ENCODE data around the gene PHLDB3. TPM values are rescaled to one million over a fixed set of nuclear protein-coding genes. Genes with fewer than 3 reads are reported as not detected.

PHLDB3 gene
- total and polyA plus RNA-seq, 2 donors (not counting 3 experiments of a cell fraction or from before 2014, with no cell fraction given): 5.5 to 12.0 TPM

- no peak overlapping the region for H3K4me3 ChIP-seq (replicated peaks in 1 of 3; ENCODE audit: insufficient read depth in 1 of 3, low read depth in 1 of 3, low read length in 3 of 3)
- dilution Hi-C loops (cut with MboI; ENCODE audit: extremely low pct_ligation_motif_present, low sequenced_read_pairs): no loop called here
- H3K9me3 ChIP-seq (replicated peaks; ENCODE audit: control insufficient read depth, insufficient read depth, low read length): no peaks in the 10 kb centered on the region
- no peaks in the 10 kb centered on the region for H3K27me3 ChIP-seq (ENCODE audit: control insufficient read depth in 2 of 2, insufficient read depth in 2 of 2, low read length in 2 of 2)
- ChIA-PET CTCF (interaction anchor here (1.0 to 1.5 kb wide), 2 partner anchors 69 to 70 kb away, joined by 3 to 13 read pairs; no protein-coding TSS in a partner anchor), POLR2A (no interaction called here)
- no peak for TF ChIP-seq POLR2AphosphoS5 (IDR thresholded peaks at IDR 0.05; ENCODE audit: insufficient read depth, low read depth, low read length)
- no peak for TF ChIP-seq MAX (IDR thresholded peaks at IDR 0.05; ENCODE audit: insufficient read depth, insufficient read length)
- TF ChIP-seq FOS (IDR thresholded peaks at IDR 0.05; ENCODE audit: borderline replicate concordance, insufficient read depth, low read length): no peak
- no peak for TF ChIP-seq CTCF (IDR thresholded peaks at IDR 0.05; ENCODE audit: extremely low read depth in 1 of 2, insufficient read depth in 1 of 2, low read depth in 1 of 2, low read length in 2 of 2)
- TF ChIP-seq EZH2 (IDR thresholded peaks at IDR 0.05; ENCODE audit: borderline replicate concordance, low read depth, low read length, severe bottlenecking): no peak
- no peak for TF ChIP-seq POLR2A (IDR thresholded peaks at IDR 0.05; ENCODE audit: low read depth, low read length)
- no peak for TF ChIP-seq MYC (IDR thresholded peaks at IDR 0.05; ENCODE audit: low read depth, low read length)
- TF ChIP-seq GATA2 (IDR thresholded peaks at IDR 0.05; ENCODE audit: insufficient read depth, insufficient read length, low read depth, low read length): no peak
- no peak for TF ChIP-seq JUN (IDR thresholded peaks at IDR 0.05; ENCODE audit: borderline replicate concordance, insufficient read depth, insufficient read length, low read depth)
- no peak overlapping the region for H3K4me2 ChIP-seq (ENCODE audit: insufficient read depth, low read length)
- intact Hi-C loops (cut with micrococcal nuclease): no loop called here
- DNase-seq (ENCODE audit: low read depth, low spot score) (no peak), FAIRE-seq (no peak)
- no peak overlapping the region for H3K9ac ChIP-seq (replicated peaks; ENCODE audit: extremely low read depth, insufficient read depth, low read length)
- no peak overlapping the region for H2AFZ ChIP-seq (ENCODE audit: low read depth, low read length)
- H3K27ac ChIP-seq (ENCODE audit: insufficient read depth, low read depth, low read length): no peak overlapping the region
- H3K79me2 ChIP-seq (ENCODE audit: control insufficient read depth, insufficient read depth, low read length): no peaks in the 10 kb centered on the region
- no peaks in the 10 kb centered on the region for H3K36me3 ChIP-seq (ENCODE audit: control insufficient read depth in 2 of 2, extremely low read depth in 1 of 2, insufficient read depth in 2 of 2, low read length in 2 of 2)
- no TSS peak for BruUV-seq (replicated peaks)
- H4K20me1 ChIP-seq (replicated peaks; ENCODE audit: control insufficient read depth, extremely low read depth, insufficient read depth, low read length): no peaks in the 10 kb centered on the region
- no peaks in the 10 kb centered on the region for H3K9me1 ChIP-seq (replicated peaks; ENCODE audit: control insufficient read depth, extremely low read depth, insufficient read depth, low read length)
- no peaks in the 10 kb centered on the region for H3K4me1 ChIP-seq (ENCODE audit: control insufficient read depth, extremely low read depth, insufficient read depth, low read length)
Observed at GRCh38 chr19:43450545-43450997, 54.0 kb downstream of the PHLDB3 start.
